ENCODE results near the gene MOSPD3.

DNA sequence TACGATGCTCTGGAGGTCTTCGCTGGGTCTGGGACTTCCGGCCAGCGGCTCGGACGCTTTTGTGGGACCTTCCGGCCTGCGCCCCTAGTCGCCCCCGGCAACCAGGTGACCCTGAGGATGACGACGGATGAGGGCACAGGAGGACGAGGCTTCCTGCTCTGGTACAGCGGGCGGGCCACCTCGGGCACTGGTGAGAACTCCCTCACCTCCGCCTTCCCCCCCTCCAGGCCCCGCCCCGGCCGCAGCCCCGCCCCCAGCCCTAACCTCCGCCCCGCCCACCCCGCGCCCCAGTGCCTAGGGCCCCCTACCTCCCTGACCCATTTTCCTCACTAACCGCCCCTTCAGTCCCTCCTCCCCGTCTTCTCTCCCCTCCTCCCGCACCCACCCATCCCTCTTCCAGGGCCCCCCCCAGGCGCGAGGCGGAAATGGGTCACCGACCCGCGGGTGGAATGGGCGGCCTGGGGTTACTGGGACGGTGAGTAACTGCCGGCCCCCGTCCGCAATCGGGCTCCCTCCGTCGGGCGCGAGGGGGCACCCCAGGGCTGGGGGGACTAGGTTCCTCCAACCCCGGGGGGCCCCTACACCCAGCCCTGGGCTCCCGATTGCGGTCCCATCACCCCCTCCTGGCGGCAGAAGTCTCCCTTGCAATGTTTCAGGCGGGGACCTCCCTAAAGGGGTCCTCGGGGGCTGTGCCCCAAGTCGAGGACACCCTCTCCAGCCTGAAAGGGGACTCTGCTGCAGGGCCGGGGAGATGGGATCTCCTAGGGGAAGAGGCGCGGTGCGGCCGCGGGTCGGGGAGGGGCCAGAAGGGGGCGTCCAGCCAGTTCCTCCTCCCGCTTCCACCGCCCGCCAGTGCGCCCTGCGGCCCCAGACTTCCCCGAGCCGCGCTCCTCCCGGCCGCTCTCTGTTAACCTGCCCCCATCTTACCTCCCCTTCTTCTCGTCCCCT lies 8.0 kb upstream of the MOSPD3 start:
- TF ChIP-seq, protein P1, sequence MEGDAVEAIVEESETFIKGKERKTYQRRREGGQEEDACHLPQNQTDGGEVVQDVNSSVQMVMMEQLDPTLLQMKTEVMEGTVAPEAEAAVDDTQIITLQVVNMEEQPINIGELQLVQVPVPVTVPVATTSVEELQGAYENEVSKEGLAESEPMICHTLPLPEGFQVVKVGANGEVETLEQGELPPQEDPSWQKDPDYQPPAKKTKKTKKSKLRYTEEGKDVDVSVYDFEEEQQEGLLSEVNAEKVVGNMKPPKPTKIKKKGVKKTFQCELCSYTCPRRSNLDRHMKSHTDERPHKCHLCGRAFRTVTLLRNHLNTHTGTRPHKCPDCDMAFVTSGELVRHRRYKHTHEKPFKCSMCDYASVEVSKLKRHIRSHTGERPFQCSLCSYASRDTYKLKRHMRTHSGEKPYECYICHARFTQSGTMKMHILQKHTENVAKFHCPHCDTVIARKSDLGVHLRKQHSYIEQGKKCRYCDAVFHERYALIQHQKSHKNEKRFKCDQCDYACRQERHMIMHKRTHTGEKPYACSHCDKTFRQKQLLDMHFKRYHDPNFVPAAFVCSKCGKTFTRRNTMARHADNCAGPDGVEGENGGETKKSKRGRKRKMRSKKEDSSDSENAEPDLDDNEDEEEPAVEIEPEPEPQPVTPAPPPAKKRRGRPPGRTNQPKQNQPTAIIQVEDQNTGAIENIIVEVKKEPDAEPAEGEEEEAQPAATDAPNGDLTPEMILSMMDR (conservative IDR thresholded peaks at IDR 0.05 in 1 of 2, IDR thresholded peaks at IDR 0.05 in 1 of 2; ENCODE audit: extremely low read depth in 1 of 2, insufficient read depth in 1 of 2, low read depth in 1 of 2, low read length in 2 of 2), result peak in 1 of 2 donors; percentile 43
- TF ChIP-seq EZH2 (IDR thresholded peaks at IDR 0.05; ENCODE audit: borderline replicate concordance, low read length), result no peak
